ENCODE results near the gene TMEM270.
"Not testable (repeated sequence)": the region's sequence is repeated elsewhere in the genome, so short reads cannot be mapped to it uniquely, and the experiment has no call there.

Gene TMEM270

DNA sequence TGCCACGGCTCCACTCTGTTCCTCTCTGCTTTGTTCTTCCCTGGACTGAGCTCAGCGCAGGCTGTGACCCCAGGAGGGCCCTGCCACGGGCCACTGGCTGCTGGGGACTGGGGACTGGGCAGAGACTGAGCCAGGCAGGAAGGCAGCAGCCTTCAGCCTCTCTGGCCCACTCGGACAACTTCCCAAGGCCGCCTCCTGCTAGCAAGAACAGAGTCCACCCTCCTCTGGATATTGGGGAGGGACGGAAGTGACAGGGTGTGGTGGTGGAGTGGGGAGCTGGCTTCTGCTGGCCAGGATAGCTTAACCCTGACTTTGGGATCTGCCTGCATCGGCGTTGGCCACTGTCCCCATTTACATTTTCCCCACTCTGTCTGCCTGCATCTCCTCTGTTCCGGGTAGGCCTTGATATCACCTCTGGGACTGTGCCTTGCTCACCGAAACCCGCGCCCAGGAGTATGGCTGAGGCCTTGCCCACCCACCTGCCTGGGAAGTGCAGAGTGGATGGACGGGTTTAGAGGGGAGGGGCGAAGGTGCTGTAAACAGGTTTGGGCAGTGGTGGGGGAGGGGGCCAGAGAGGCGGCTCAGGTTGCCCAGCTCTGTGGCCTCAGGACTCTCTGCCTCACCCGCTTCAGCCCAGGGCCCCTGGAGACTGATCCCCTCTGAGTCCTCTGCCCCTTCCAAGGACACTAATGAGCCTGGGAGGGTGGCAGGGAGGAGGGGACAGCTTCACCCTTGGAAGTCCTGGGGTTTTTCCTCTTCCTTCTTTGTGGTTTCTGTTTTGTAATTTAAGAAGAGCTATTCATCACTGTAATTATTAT is 28.9 kb upstream of the TMEM270 start:
- in situ Hi-C loops (cut with MboI; ENCODE audit: low sequenced_read_pairs) = no loop called here

DNA sequence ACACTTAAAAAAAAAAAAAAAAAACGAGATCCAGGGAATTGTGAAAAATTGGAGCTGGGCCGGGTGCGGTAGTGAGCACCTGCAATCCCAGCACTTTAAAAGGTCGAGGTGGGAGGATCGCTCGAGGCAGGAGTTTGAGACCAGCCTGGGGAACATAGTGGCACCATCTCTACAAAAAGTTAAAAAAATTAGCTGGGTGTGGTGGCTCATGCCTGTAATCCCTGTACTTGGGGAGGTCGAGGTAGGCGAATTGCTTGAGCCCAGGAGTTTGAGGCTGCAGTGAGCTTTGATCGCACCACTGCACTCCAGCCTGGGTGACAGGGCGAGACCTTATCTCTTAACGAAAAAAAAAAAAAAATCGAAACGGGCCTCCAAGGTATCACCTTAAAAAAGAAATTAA is 28.2 kb upstream of the TMEM270 start:
- in situ Hi-C loops (cut with MboI; ENCODE audit: low sequenced_read_pairs) = no loop called here

DNA sequence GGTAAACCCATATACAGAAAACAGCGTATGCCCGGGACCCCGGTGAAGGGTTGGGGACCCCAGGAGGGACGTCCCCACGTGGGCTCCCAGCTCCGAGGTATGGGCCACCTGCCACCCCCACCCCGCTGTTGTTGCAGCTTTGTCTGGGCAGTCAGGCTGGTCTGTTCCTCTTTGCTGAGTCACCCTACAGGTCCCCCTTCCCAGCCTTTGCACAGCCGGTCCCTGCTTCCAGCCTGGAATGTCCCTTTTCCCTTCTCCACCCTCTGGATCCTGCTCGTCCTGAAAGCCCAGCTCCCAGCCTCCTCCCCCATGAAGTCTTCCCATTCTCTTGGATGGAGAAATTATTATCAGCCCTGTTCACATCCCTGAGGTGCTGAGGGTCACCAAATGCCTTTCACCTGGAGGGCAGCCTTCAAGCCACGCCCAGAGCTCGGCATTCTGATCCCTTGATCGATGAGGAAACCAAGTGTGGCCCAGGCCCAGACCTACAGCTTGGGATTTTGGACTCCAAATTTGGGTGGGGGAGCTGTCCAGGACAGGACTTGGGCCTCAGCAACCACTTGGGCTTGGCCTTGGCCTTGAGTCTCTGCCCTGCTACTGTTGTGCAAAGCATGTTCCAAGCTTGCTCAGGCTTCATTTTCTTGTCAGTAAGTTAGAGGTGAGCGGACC is 27.6 kb upstream of the TMEM270 start:
- in situ Hi-C loops (cut with MboI; ENCODE audit: low sequenced_read_pairs) = no loop called here

DNA sequence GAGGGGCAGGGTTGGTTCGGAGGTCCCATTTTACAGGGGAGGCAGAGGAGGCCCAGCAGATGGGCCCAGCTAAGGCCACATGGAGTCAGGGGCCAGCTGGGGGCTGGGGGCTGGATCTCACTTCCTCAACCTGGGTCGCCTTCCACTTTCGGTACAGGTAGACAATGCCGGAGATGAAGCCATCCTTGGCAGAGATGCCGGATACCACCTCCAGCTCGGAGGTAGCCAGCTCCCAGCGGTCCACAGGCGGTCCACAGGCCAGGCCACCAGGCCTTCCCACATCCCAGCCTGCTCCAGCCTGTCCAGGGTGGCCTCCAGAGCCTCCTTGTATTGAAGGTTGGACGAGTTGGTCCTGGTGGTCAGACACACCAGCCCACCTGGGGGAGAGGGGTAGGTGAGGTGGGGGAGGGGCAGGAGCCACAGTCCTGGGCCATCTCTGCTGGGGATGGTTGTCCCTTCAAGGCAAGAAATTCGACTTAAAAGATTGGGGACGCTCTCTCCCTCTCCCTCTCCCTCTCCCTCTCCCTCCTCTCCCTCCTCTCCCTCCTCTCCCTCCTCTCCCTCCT is 26.2 kb upstream of the TMEM270 start:
- in situ Hi-C loops (cut with MboI; ENCODE audit: low sequenced_read_pairs) = no loop called here

DNA sequence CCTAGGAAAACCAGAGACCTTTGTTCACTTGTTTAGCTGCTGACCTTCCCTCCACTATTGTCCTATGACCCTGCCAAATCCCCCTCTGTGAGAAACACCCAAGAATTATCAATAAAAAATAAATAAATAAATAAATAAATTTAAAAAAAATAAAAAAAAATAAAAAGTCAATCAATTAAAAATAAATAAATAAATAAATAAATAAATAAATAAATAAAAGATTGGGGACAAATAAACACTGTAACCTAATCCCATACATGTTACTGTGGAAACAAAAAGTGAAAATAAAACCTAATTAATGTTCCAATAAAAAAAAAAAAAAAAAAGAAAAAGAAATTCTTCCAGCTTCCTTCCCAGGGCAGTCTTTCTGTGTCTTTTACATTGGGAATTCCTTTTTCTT is 23.8 kb upstream of the TMEM270 start:
- in situ Hi-C loops (cut with MboI; ENCODE audit: low sequenced_read_pairs) = not testable (repeated sequence)

DNA sequence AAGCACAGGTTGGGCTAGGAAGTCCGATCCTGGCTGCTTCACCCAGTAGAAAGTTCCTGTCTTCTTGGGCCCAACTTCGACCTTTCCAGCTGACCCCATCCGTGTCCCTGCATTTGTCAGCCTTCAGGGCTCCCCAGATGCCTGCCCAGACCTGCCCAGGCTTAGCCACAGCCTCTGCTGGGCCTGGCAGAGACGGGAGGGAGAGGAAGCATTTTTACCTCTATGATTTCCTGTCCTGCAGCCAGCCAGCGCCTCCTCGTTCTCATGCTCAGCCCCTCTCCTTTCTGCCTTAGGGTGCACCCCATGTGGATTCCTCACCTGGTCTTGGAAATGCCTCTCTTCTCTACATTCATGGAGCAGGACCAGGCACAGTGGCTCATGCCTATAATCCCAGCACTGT is 22.3 kb upstream of the TMEM270 start:
- in situ Hi-C loops (cut with MboI; ENCODE audit: low sequenced_read_pairs) = no loop called here

DNA sequence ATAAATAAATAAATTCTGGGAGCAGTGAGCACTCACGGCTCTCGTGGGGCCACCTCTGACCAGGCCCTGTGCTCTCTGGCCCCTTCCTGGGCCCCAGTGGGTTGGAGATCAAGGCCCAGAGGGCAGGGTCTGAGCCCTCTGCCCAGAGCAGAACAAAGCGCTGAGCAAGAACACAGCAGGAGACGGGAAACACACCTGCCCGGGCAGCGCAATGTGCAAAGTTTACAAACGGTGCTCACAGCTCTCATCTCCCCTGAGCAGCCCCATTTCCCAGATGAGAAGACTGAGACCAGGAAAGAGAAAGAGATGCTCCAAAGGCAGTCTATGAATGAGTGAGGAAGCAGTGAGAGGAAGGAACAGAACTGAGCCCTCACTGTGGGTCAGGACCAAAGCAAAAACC is 21.7 kb upstream of the TMEM270 start:
- in situ Hi-C loops (cut with MboI; ENCODE audit: low sequenced_read_pairs) = no loop called here

DNA sequence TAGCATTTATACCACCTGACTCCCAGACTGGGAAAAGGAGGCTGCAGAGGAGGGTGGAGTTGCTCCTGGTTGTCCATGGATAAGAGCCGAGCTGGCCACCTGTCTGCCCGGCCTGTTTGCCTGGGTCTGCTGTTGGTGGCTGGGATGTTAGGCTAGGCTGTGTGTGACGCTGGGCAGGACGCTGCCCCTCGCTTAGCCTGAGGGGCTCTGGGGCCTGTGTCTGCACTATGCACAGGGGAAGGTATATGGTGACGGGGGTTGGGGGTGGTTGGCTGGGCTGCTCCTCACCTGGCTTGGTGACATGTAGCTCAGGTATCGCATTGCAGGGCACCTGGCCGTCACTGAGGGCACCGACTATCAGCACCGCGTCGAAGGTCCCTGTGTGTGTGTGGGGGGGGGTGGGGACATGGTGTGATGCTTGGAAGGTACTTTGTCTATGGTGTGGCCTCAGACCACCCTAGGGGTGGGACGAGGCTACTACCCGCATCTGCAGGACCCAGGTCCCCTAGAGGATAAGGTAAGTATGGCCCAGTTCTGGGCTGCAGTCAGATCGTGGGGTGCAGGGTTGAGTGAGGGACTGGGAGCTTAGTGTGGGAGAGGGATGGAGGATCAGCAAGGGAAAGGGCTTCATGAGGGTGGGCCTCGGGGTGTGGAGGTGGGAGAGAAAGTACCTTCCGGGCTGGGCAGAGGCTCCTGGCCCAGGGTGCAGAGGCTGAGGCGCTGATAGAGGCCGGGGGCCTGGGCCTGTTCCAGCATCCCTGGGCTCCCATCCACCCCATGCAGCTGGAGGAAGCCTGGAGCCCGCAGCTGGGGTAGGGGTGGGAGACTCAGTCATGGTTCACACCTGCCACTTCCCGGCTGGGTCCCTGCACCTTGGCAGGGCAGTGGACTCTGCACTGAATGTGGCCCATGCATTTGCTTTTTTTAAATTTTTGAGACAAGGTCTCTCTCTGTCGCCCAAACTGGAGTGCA is 20.9 kb upstream of the TMEM270 start:
- in situ Hi-C loops (cut with MboI; ENCODE audit: low sequenced_read_pairs) = no loop called here

DNA sequence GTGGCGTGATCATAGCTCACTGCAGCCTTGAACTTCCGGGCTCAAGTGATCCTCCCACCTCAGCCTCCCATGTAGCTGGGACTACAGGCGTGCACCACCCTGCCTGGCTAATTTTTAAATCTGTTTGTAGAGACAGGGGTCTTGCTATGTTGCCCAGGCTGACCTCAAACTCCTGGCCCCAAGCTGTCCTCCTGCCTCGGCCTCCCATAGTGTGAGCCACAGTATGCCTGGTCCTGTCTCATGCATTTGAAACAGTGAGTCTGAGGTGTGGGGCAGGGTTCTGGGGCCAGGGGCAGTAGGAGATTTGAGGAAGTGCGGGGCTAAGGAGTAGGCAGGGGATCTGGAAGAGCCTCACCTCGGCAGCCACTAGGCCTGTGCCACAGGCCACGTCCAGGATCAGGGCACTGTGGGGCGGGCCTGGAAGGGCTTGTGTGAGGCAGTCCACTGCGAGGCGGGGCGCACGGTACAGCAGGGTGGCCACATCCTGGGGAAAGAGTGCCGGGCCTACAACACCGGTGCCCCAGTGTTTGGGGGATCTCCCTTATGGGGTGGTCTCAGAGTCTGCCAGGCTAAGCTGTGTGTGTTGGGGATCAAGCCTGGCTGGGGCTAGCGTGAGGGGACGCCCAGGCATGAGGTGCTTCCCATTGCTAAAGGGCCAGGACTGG is 20.1 kb upstream of the TMEM270 start:
- in situ Hi-C loops (cut with MboI; ENCODE audit: low sequenced_read_pairs) = no loop called here

DNA sequence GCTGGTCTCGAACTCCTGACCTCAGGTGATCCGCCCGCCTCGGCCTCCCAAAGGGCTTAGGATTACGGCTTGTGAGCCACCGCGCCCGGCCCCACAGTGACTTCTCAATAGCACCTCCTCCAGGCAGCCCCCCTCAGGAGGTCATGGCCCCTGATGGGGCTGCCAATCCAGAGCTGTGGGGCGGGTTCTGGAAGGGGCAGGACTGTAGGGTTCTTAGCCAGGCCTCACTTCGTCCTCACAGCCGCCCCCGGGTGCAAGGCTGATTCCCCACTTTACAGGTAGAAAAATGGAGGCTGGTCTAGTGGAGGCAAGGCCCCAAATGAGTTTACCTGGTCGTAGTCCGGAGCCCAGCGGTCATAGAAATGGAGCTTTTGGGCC is 19.3 kb upstream of the TMEM270 start:
- in situ Hi-C loops (cut with MboI; ENCODE audit: low sequenced_read_pairs) = no loop called here

DNA sequence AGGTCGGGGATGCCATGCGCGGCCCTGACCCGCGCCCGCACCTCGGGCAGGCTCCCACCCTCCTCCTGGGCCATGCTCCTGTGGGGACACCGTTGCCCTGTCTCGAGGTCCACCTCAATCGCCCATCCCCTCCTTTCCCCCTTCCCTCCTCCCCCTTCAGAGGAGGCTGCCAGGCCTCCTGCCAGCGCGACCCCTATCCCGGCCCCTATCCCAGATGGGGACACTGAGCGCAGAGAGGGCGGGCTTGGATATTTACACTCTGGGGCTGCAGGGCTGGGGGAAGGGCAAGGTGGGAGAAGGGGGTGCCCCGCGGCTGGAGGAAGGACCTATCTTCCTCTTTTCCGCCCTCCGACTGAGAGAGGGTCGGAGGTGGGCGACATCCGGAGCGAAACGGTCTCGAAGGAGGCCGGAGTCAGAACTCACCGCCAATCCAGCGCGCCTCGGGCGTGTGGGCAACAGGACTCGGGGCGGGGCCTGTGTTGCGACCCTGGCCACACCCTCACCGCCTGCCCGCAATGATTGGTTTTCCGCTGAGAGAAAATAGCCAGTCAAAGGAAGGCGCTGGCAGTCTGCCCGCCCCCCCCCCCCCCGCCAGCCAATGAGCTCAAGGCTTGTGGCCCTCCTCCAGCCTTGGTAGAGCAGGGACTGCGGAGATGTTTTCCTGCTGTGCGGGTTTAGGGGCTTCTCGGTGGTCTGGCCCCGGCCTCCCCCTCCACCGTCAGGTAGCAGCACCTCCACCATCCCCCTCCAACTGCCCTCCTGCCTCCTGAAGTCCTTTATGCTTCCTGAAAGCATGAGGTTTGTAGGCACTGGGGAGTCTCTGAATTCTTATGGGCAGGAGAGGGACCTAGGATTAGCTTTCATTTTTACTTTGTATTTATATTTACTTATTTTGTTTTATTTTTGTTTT is 18.6 kb upstream of the TMEM270 start, which contains the start of gene METTL27:
TSS of gene METTL27 (minus strand) at position 450 of the 910 bp plus-strand sequence. CDS start at position 74, 376 bp downstream.
- in situ Hi-C loops (cut with MboI; ENCODE audit: low sequenced_read_pairs) = no loop called here

DNA sequence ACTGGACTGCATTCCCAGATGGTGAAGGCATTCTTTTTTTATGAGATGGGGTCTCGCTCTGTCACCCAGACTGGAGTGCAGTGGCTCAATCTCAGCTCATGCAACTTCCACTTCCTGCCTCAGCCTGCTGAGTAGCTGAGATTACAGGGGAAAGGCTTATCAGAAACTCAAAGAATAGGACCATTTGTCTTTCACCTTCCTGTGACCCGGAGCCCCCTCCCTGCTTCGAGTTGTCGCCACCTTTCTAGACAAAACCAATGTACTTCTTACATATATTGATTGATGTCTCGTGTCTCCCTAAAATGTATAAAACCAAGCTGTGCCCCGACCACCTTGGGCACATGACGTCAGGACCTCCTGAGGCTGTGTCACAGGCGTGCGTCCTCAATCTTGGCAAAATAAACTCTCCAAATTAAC is 16.8 kb upstream of the TMEM270 start:
- in situ Hi-C loops (cut with MboI; ENCODE audit: low sequenced_read_pairs) = no loop called here

DNA sequence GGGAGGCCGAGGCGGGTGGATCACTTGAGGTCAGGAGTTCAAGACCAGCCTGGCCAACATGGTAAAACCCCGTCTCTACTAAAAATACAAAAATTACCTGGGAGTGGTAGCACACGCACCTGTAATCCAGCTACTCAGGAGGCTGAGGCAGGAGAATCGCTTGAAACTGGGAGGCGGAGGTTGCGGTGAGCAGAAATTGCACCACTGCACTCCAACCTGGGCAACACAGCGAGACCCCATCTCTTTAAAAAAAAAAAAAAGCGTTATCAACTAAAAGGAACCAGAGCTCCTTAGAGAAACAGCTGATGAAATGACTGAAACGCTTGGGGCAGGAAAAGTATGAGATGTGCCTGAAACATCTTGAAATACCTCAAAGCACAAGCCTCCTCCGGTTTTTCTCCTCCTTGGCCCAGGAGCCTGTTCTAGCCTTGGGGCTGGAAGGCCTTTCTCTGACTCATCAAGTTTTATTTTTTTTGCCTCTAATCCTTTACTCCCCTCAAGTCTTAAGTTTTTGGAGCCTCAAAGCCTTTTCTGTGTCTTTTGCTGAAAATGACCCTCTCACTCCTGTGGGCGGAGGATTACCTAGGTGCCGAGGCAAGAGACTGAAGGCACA is 16.0 kb upstream of the TMEM270 start:
- in situ Hi-C loops (cut with MboI; ENCODE audit: low sequenced_read_pairs) = no loop called here

DNA sequence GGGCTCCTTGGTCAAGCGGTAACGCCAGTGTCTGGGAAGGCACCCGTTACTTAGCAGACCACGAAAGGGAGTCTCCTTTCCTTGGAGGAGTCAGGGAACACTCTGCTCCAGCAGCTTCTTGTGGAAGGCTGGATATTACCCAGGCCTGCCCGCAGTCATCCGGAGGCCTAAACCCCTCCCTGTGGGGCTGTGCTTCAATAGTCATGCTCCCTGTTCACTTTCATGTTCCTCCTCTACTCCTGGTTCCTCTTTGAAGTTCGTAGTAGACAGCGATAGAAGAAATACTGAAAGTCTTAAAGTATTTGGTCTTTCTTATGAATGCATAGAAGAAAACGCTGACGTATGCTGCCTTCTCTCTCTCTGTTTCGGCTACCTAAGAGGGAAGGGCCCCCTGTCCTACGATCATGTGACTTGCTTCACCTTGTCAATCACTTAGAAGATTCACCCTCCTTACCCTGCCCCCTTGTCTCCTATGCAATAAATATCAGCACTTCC is 15.2 kb upstream of the TMEM270 start:
- in situ Hi-C loops (cut with MboI; ENCODE audit: low sequenced_read_pairs) = not testable (repeated sequence)

DNA sequence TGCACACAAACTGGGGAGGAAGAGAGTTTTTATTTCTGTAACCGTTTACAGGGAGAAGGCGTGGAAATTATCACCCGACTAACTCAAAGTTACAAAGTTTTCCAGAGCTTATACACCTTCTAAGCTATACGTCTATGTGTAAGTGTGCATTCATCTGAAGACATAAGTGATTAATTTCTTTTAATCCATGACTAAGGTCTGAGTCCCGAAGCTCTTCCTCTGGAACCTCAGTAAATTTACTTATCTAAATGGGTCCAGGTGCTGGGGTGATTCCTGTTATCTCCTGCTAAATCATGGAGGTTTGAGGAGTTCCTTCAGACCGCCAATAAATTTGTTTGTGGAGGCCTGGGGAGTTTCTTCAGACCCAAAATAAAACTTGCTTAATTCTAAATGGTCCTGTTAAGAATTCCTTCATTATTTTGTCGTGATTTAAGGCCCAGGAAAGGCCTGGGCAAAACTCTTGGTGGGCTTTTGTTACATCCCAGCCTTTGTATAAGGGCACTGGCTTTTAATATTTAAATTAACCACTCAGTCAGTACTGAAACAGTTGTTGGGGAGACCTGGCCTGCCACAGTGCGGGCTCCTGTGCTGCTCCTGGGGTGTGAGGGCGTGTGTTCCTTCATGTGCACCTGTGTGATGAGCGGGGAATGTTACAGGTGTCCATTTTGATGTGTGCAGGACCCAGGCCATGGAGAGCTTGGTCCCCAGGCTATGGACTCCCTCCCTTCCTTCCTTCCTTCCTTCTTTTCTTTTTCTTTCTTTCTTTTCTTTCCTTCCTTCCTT is 12.8 kb upstream of the TMEM270 start:
- in situ Hi-C loops (cut with MboI; ENCODE audit: low sequenced_read_pairs) = no loop called here

DNA sequence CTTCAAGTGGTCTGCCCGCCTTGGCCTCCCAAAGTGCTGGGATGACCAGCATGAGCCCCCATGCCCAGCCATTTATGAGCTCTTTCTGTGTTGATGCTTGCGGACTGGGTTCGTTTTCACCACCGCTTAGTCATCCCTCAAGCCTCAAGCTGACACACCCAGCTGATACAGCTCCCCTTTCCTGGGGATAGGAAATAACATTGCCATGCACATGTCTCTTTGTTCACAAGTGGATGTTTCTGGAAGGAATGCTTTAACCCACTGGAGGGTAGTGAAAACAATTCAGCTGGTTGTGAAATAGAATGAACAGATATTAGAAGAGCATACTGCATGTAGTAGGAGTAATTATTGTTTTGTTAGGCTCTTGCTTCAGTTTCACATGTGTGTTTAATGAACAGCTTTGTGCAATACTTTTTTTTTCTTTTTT is 10.2 kb upstream of the TMEM270 start:
- in situ Hi-C loops (cut with MboI; ENCODE audit: low sequenced_read_pairs) = no loop called here

DNA sequence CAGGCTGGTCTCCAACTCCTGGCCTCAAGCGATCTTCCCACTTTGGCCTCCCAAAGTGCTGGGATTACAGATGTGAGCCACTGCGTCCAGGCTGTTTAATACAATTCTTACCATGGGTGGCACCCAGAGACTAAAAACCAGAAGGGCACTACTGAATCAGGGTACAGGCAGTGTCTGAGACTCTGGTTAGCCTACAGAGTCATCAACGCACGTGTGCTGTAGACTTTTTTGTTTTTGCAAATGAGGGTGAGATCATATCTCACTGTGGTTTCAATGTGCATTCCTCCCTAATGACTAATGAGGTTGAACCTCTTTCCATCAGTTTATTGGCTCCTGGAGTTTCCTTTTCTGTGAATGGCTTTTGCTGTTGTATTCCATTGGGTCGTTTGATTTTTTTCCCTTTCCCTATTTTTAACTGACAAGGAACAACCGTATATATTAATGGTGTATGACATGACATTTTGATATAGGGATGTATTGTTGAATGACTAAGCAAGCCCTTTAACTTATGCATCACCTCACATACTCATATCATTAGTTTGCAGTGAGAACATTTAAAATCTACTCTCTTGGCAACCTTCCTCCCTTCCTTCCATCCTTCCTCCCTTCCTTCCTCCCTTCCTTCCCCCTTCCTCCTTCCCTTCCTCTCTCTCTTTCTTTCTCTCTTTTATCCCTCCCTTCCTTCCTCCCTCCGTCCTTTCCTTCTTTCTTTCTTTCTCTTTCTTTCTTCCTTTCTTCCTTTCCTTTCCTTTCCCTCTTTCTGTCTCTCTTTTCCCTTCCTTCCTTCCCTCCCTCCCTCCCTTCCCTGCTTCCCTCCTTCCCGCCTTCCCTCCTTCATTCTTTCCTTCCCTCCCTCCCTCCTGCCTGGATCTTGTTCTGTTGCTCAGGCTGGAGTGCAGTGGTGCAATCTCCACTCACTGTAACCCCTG is 9.3 kb upstream of the TMEM270 start:
- in situ Hi-C loops (cut with MboI; ENCODE audit: low sequenced_read_pairs) = no loop called here
